Progenitor cell of endocrine pancreas (in vitro differentiated cells): ENCODE data around the gene SLC35E1. TPM values are rescaled to one million over a fixed set of nuclear protein-coding genes. Genes with fewer than 3 reads are reported as not detected.
A peak's percentile ranks its signal among the peaks of the same experiment; 100 is the strongest.
"Not testable (repeated sequence)": the region's sequence is repeated elsewhere in the genome, so short reads cannot be mapped to it uniquely, and the experiment has no call there.

Experiments used
- DNase-seq: peaks from one replicate; pipeline ENCODE4 v3.0.0; 2021; ENCODE audit warnings: low spot score; ENCODE audit not compliant: unreplicated experiment
- H3K27ac Mint-ChIP-seq: 2 replicates; pipeline ENCODE4 v1.8.0; 2021; ENCODE audit warnings: mild to moderate bottlenecking, moderate library complexity, mixed read lengths
- H3K27me3 Mint-ChIP-seq: 2 replicates; pipeline ENCODE4 v1.8.0; 2021; ENCODE audit warnings: mixed read lengths
- H3K36me3 Mint-ChIP-seq: 2 replicates; pipeline ENCODE4 v1.8.0; 2022; ENCODE audit warnings: mixed read lengths; ENCODE audit not compliant: insufficient read depth
- H3K4me1 Mint-ChIP-seq: 2 replicates; pipeline ENCODE4 v1.8.0; 2021; ENCODE audit warnings: low read depth, mixed read lengths
- H3K4me3 Mint-ChIP-seq: 2 replicates; pipeline ENCODE4 v1.8.0; 2021; ENCODE audit warnings: low read depth, mild to moderate bottlenecking, moderate library complexity, mixed read lengths
- H3K9me3 Mint-ChIP-seq: 2 replicates; pipeline ENCODE4 v1.8.0; 2021; ENCODE audit warnings: low read depth, mixed read lengths
- CTCF ChIP-seq: fragments of 200-600 bp; sonication (generic); IDR thresholded peaks from one replicate; pipeline ENCODE4 v1.5.0; 2021; ENCODE audit warnings: antibody characterized with exemption, mild to moderate bottlenecking; ENCODE audit not compliant: unreplicated experiment
- total RNA-seq: library from RNA; stranded (reverse); gene quantifications from 2 replicates; pipeline ENCODE4 v1.2.1, GENCODE V29; 2021

Gene SLC35E1
- total RNA-seq, 1 donor from 2014 or later: 49.1 TPM

GRCh38 chr19:16562608-16563025 lies 9.6 kb downstream of the SLC35E1 start:
- Mint-ChIP-seq H3K9me3 (peaks cover 5% of the 10 kb centered on the region), H3K27ac (no peak overlapping the region), H3K27me3 (no peaks in the 10 kb centered on the region), H3K4me3 (no peak overlapping the region), H3K4me1 (peaks cover 15% of the 10 kb centered on the region), H3K36me3 (peaks cover 32% of the 10 kb centered on the region)
- no peak for TF ChIP-seq CTCF
- no peak for DNase-seq

GRCh38 chr19:16561382-16561781 lies 10.8 kb downstream of the SLC35E1 start:
- H3K36me3 Mint-ChIP-seq: peaks cover 26% of the 10 kb centered on the region
- no peak overlapping the region for H3K4me3 Mint-ChIP-seq
- DNase-seq: no peak
- H3K27me3 Mint-ChIP-seq: no peaks in the 10 kb centered on the region
- H3K4me1 Mint-ChIP-seq: peaks cover 15% of the 10 kb centered on the region
- no peak for TF ChIP-seq CTCF
- H3K9me3 Mint-ChIP-seq: peaks cover 2% of the 10 kb centered on the region
- H3K27ac Mint-ChIP-seq: peak overlapping the region; percentile 59

- no peaks in the 10 kb centered on the region for H3K9me3 Mint-ChIP-seq
- peaks cover 22% of the 10 kb centered on the region for H3K36me3 Mint-ChIP-seq
- peaks cover 11% of the 10 kb centered on the region for H3K4me1 Mint-ChIP-seq
- no peak for DNase-seq
- H3K27ac Mint-ChIP-seq: no peak overlapping the region
- H3K27me3 Mint-ChIP-seq: no peaks in the 10 kb centered on the region
- no peak for TF ChIP-seq CTCF
- H3K4me3 Mint-ChIP-seq: no peak overlapping the region
Measured at GRCh38 chr19:16559780-16560276, 12.4 kb downstream of the SLC35E1 start.

GRCh38 chr19:16554776-16555175 lies 17.4 kb downstream of the SLC35E1 start:
- Mint-ChIP-seq H3K36me3 (peaks cover 14% of the 10 kb centered on the region), H3K4me3 (no peak overlapping the region), H3K4me1 (no peaks in the 10 kb centered on the region), H3K9me3 (no peaks in the 10 kb centered on the region), H3K27me3 (no peaks in the 10 kb centered on the region), H3K27ac (peak overlapping the region; percentile 64)
- no peak for TF ChIP-seq CTCF
- DNase-seq: no peak

GRCh38 chr19:16551902-16552301 lies 20.3 kb downstream of the SLC35E1 start:
- not testable (repeated sequence) for H3K27ac Mint-ChIP-seq, DNase-seq, H3K27me3 Mint-ChIP-seq, H3K4me3 Mint-ChIP-seq, H3K9me3 Mint-ChIP-seq, H3K4me1 Mint-ChIP-seq
- H3K36me3 Mint-ChIP-seq: peaks cover 10% of the 10 kb centered on the region

GRCh38 chr19:16548956-16549355 lies 23.3 kb downstream of the SLC35E1 start:
- Mint-ChIP-seq H3K36me3 (peaks cover 7% of the 10 kb centered on the region), H3K27ac (no peak overlapping the region)
- DNase-seq: no peak

More at GRCh38 chr19:16548956-16549355, 23.3 kb downstream of the SLC35E1 start:
- Mint-ChIP-seq H3K27me3 (no peaks in the 10 kb centered on the region), H3K4me1 (peaks cover 2% of the 10 kb centered on the region), H3K4me3 (no peak overlapping the region), H3K9me3 (no peaks in the 10 kb centered on the region)
- no peak for TF ChIP-seq CTCF
